ENCODE data around the gene CDH23. TPM values are rescaled to one million over a fixed set of nuclear protein-coding genes. Genes with fewer than 3 reads are reported as not detected.

Gene CDH23
- total RNA-seq, 4 donors from 2014 or later = 0.57 to 5.9 (median 1.0) TPM

- H3K27me3 ChIP-seq = peaks cover 0 to 74% (median 7%) of the 10 kb centered on the region in 4 donors
- H3K4me1 ChIP-seq = peaks cover 11 to 31% (median 20%) of the 10 kb centered on the region in 3 donors
- intact Hi-C loops (cut with DNase I) = loop anchor here (5.0 to 10.0 kb wide), 2 partner anchors 166 to 419 kb away; no protein-coding TSS in a partner anchor
- H3K36me3 ChIP-seq = no peaks in the 10 kb centered on the region
- H3K27ac ChIP-seq = peak overlapping the region in 3 of 4 donors; percentile 54 to 64 (median 54)
- DNase-seq = no peak
- H3K9me3 ChIP-seq = no peaks in the 10 kb centered on the region
- TF ChIP-seq POLR2A (IDR thresholded peaks at IDR 0.05) (no peak), CTCF (IDR thresholded peaks at IDR 0.05) (peak in 5 of 6 experiments; percentile 31 to 55 (median 48))
- WGBS, 2 donors = 0 to 42% methylated on average over 1 to 12 of the region's 46 CpGs
- H3K4me3 ChIP-seq = peak overlapping the region; percentile 30 to 73 (median 50)
Measured at GRCh38 chr10:71396084-71396710, 523 bp upstream of the CDH23 start.

- Histone ChIP-seq H3K27me3 (peaks cover 0 to 78% (median 7%) of the 10 kb centered on the region in 4 donors), H3K4me3 (peak overlapping the region; percentile 30 to 73 (median 50)), H3K27ac (peak overlapping the region in 2 of 4 donors; percentile 54 to 64), H3K36me3 (no peaks in the 10 kb centered on the region), H3K9me3 (no peaks in the 10 kb centered on the region), H3K4me1 (peaks cover 11 to 31% (median 20%) of the 10 kb centered on the region in 3 donors)
- intact Hi-C loops (cut with DNase I) = loop anchor here (5.0 to 10.0 kb wide), 2 partner anchors 165 to 417 kb away; no protein-coding TSS in a partner anchor
- DNase-seq = no peak
- TF ChIP-seq POLR2A (IDR thresholded peaks at IDR 0.05) = no peak
- 0 to 1% methylated on average over 7 to 12 of the region's 82 CpGs for WGBS, 2 donors
Measured at GRCh38 chr10:71397296-71398212, 834 bp downstream of the CDH23 start.

GRCh38 chr10:71398976-71399375 lies 2.3 kb downstream of the CDH23 start:
- intact Hi-C loops (cut with DNase I) = loop anchor here (5.0 to 10.0 kb wide), 2 partner anchors 163 to 416 kb away; no protein-coding TSS in a partner anchor
- no peak for DNase-seq
- no peak for TF ChIP-seq CTCF (IDR thresholded peaks at IDR 0.05)
- no peak for TF ChIP-seq POLR2A (IDR thresholded peaks at IDR 0.05)
- Histone ChIP-seq H3K4me1 (peaks cover 11 to 31% (median 20%) of the 10 kb centered on the region in 3 donors), H3K27me3 (peaks cover 0 to 75% (median 7%) of the 10 kb centered on the region in 4 donors), H3K4me3 (no peak overlapping the region), H3K9me3 (no peaks in the 10 kb centered on the region), H3K27ac (no peak overlapping the region), H3K36me3 (no peaks in the 10 kb centered on the region)
- WGBS, 2 donors = 54 to 72% methylated on average over 3 to 4 of the region's 4 CpGs

GRCh38 chr10:71399946-71400345 lies 3.2 kb downstream of the CDH23 start:
- H3K27me3 ChIP-seq = peaks cover 0 to 71% (median 7%) of the 10 kb centered on the region in 4 donors
- no peaks in the 10 kb centered on the region for H3K36me3 ChIP-seq
- H3K4me1 ChIP-seq = peaks cover 11 to 31% (median 20%) of the 10 kb centered on the region in 3 donors
- H3K4me3 ChIP-seq = no peak overlapping the region
- H3K27ac ChIP-seq = no peak overlapping the region
- H3K9me3 ChIP-seq = no peaks in the 10 kb centered on the region
- WGBS, 2 donors = 76 to 85% methylated on average over 3 to 4 of the region's 5 CpGs
- TF ChIP-seq POLR2A (IDR thresholded peaks at IDR 0.05) (no peak), CTCF (IDR thresholded peaks at IDR 0.05) (no peak)
- DNase-seq = no peak
- intact Hi-C loops (cut with DNase I) = loop anchor here (5.0 to 10.0 kb wide), 2 partner anchors 162 to 415 kb away; no protein-coding TSS in a partner anchor

GRCh38 chr10:71401056-71401455 lies 4.3 kb downstream of the CDH23 start:
- H3K9me3 ChIP-seq = no peaks in the 10 kb centered on the region
- peaks cover 11 to 29% (median 20%) of the 10 kb centered on the region in 3 donors for H3K4me1 ChIP-seq
- intact Hi-C loops (cut with DNase I) = no loop called here
- TF ChIP-seq CTCF (IDR thresholded peaks at IDR 0.05) = no peak
- no peak for TF ChIP-seq POLR2A (IDR thresholded peaks at IDR 0.05)
- no peak overlapping the region for H3K4me3 ChIP-seq
- H3K27me3 ChIP-seq = peaks cover 0 to 60% (median 7%) of the 10 kb centered on the region in 4 donors
- no peak for DNase-seq
- no peaks in the 10 kb centered on the region for H3K36me3 ChIP-seq
- H3K27ac ChIP-seq = no peak overlapping the region
- 93 to 100% methylated on average over 3 to 6 of the region's 7 CpGs for WGBS, 2 donors
